GM18502 (cell line): ENCODE results near the gene PAPSS1.

Source experiments
- ATAC-seq: cut with Tn5 transposase; IDR thresholded peaks from one replicate; pipeline ENCODE4 v1.9.1; 2021; ENCODE audit warnings: mild to moderate bottlenecking; ENCODE audit not compliant: unreplicated experiment, poor library complexity

The PAPSS1 gene

DNA sequence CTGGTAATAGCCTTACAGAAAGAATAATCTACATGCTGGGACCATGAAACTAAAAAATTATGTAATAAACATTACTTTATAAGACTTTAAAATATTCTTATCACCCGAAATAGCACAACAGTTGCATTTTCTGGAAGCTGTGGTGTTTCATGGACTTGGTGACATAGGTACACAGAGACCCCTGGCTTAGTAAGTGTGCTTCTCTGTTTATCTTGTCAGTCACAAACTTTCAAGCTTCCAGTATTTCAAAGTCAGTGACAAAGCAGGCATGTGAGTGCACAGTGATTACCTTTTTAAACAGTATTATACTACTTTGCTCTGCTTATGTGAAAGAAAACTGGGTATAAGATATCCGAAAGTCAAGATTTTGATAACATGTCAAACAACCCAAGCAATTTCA lies 84.3 kb downstream of the PAPSS1 start:
- ATAC-seq: no peak

DNA sequence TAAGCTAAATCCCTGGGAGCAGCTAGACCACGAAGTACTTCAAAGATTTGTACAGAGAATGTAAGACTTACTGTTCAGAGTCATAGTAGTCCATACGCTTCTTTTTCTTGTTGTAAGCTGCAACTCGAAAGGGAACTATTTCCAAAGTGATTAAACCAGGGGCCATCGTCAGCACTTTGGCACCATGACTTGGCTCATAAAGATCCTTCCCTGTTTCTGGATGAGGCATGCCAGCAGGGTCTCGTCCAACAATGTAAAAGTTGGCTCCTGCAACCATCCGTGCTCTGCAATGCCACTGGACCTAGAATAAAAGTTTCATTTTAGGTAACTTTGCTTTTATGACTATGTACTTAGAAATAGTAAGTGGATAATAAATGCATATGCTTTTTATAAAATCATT lies 88.5 kb downstream of the PAPSS1 start:
- no peak for ATAC-seq

DNA sequence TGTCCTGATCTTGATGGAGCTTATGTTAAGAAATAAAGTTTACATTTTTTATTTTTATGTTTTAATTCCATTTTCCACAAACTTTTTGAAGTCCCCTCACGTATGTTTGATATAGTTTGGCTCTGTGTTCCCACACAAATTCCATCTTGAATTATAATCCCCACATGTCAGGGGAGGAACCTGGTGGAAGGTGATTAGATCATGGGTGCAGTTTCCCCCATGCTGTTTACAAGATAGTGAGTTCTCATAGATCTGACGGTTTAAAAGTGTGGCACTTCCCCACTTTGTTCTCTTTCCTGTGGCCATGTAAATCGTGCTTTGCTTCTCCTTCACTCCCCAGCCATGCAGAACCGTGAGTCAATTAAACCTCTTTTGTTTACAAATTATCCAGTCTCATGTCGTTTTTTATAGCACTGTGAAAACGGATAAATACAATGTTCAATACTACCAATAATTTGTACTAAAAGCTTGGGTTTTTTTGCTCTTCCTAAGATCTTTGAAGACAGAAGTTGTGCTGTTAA lies 89.8 kb downstream of the PAPSS1 start:
- ATAC-seq: no peak

DNA sequence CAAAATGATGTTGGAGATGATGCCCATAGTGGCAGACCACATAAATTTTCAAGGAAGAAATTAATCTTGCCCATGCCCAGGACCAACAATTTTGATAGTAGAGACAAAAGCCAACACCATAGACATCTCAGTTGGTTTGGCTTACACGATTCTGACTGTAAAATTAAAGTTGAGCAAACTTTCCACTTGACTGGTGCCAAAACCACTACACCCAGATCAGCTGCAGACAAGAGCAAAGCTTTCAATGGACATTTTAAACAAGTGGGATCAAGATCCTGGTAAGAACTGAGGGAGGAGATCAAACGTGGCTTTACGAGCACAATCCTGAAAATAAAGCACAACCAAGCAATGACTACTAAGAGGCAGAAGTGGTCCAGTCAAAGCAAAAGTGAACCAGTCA lies 90.7 kb downstream of the PAPSS1 start:
- no peak for ATAC-seq

DNA sequence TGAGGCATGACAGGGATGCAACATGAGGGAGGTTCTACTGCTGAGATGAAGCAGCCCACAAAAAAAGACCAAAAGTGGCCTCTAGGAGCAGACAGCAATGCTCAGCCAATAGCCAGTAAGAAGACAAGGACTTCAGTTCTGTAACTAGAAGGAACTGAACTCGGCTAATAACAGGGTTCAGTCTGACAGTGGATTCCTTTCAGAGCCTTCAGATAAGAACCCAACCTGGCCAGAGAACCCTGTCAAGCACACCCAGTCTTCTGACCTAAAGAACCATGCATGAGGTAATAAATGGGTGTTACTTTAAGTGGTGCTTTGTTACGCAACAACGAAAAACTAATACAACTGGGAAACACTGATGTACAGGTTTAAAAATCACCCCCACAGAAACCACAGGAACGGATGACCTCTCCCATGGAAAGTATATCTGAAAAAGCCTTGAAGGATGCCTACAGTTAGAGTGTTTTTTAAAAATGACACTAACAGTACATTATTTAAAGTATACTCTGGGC lies 94.6 kb downstream of the PAPSS1 start:
- ATAC-seq: no peak

DNA sequence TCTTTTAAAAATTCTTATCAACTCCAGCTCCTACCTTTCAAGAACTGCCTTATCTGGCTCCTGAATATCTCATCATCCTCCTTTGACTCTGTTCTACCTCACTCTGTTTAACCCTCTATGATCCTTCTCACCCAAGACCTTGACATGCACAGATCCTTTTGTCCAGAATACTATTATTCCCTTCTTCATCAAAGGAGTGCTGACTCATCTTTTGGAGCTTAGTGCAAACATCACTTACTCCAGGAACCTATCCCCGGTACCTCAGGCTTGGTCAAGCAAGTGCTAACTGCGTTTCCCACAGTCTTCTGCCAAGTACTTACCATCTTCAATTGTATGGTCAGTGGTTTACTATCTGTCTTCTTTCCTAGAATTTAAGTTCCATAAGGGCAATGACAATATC lies 96.0 kb downstream of the PAPSS1 start:
- ATAC-seq: no peak

DNA sequence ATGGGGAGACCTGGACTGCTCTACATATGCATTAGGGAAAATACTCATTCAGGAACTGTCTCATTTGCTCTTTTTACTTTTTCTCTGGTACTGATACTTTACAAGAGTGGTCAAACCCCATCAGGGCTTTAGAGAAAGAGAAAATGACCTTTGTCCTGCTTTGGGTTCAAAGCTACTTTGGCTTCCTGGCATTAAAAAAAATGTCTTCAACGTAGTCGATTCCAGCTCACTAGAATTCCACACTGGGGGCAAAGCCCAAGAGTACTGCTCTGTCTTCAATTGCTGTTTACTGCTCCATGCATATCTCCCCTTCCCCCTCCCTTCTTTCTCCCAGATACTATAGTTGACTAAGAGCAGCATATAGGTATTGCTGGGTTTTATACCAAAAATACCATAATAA lies 98.0 kb downstream of the PAPSS1 start:
- no peak for ATAC-seq

DNA sequence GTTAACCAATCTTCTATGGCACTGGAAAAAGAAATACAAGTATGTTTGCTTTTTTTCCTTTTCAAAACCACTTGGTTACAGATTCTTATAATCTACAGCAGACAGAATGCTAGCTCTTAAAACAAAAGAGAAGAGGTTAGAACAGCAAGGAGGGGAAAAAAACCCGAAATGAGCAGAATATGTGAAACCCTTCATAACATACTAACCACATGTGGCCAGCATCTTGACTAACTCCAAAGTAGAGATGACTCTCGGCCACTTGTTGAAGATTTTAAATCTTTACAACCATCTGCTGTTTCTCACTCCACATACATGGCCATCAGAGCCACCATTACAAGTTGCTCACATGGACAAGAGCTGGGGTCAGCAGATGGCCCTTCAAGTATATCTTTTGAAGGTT lies 100.3 kb downstream of the PAPSS1 start:
- no peak for ATAC-seq

DNA sequence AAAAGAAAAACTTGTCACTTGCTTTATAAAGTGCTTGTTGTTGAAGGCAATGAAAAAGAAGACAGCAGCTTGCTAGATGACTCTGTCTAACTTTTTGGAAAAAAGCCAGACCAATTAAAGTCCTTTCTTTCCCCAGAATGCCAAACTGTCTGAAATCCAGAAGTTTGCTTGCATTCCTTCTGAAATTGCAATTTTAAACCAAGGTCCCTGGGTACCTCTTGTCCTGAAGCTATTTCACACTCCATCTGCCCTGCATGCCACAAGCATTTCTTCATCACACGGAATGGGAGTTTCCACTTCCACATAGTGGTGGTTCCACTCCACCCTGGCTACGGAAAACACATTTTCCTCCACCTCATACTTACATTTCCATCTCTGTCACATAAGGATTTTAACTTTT lies 101.0 kb downstream of the PAPSS1 start:
- no peak for ATAC-seq

DNA sequence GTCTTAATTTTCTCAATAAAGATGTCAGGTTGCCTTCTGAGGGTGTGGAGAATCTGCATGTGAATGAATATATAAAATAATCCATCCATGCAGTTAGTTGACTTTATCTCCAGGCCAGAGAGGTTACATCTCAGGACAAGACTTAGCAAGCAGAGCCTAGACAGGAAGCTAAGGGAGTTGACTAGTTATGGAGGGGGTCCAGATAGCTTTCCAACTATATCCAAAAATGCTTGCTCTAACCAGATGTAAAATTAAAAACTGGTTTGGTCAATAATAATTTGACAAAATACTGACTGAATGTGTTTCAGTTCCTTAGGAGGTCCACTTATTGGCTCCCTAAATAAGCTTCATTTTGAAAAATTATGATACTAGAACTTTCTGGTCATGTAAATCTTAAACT lies 101.4 kb downstream of the PAPSS1 start:
- no peak for ATAC-seq

DNA sequence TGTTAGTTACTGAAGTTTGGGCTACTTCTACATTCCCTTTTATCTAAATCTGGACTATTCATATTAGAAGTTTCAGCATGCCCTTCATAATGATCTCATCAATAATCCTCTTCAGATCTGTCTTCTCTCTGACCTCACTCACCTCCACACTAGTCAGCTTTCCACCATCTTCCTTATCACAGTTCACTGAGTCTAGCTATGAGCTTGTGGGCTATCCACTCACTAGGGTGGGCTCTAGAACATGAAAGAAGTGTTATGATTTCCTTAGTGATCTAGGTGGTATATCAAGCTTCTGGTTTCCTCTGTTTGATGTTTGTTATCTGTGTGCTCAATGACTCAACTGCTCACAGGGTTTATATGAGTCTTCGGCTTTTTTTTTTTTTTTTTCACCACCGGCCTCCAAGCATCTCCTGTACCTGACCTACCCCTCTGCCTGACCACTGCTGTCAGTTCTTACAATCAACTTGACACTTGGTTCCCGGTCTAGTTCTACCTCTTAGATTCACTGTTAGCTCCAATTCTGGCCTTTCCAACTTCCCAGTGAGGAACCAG lies 103.1 kb downstream of the PAPSS1 start:
- ATAC-seq: no peak

DNA sequence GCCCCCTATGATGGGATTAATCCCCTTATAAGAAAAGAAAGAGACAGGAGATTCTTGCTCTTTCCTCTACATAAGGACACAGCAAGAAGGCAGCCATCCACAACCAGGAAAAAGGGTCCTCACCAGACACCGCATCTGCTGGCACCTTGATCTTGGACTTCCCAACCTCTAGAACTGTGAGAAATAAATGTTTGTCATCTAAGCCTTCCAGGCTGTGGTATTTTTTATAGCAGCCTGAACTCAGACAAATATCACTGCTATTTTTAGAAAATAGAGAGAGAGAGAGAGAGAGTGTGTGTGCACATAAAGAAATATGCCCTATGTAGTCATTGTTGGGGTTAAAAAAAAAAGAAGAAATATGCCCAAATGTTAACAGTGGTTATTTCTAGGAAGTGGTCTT lies 104.2 kb downstream of the PAPSS1 start:
- no peak for ATAC-seq

DNA sequence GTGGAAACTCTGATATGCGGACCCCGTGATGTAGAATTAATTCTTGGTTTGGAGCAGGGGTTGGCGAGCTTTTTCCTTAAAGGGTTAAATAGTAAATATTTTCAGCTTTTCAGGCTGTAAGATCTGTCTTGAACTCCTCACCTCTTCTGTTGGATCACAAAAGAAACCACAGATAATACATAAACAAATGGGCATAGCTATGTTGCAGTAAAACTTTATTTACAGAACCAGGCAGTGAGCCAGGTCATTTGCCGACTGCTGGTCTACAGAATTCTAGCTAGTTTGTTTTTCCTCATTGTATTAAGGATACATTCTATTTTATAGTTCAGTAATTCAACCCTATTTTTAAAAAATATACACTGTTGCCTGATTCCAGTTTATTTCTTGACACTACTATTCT lies 116.6 kb downstream of the PAPSS1 start:
- ATAC-seq: no peak

DNA sequence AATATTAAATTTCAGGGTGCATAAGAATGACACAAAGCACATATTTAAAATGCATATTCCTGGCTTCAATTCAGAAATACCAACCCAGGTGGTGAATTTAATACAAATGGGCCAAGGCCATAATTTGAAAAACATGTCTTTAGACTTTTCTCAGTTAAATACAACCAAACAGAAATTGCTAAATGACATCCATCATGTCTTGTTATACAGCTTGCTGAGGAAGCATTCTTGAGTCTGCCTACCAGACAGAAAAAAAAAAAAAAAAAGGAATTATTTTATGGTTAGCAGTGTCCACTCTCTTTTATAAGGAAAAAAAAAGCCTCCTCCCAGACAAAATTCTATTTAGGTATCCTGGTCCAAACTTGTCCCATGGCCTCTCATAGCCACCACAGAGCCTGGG lies 119.1 kb downstream of the PAPSS1 start:
- ATAC-seq: no peak

DNA sequence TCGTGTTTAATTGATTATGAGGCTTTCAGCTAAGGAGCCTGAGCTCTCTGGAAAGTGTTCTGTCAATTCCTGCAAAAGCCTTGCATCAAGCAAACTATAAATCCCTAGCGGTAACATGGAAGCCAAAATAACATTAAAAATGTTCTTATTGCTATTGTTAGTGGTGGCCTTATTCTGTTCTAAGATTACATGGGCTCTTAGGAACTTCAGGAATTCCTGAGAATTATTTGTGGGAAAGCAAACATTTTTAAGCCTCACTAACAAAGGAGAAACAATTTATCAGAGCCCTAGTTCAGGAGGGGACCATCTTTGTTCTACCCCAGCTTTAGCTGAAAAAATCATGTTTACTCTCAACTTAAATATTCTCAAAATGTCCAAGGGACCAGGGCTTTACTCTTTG lies 119.6 kb downstream of the PAPSS1 start:
- ATAC-seq: no peak

DNA sequence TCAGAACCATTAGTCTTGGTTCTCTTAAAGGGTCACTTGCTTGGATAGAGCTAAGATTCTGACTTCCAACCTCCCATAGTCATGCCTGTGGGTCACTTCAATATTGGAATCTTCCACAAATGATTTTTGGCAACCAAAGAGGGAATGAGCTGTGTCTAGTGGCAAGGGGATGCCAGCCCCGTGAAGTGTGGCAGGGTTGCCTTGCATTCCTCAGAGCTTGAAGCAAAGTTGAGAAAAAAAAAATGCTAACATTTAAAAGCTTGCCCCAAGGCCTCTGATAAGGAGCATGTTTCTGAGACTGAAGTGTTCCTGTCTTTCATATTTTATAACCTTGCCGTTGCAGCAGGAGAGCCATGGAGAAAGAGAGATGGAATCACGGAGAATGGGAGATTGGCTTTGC lies 120.2 kb downstream of the PAPSS1 start:
- ATAC-seq: no peak

DNA sequence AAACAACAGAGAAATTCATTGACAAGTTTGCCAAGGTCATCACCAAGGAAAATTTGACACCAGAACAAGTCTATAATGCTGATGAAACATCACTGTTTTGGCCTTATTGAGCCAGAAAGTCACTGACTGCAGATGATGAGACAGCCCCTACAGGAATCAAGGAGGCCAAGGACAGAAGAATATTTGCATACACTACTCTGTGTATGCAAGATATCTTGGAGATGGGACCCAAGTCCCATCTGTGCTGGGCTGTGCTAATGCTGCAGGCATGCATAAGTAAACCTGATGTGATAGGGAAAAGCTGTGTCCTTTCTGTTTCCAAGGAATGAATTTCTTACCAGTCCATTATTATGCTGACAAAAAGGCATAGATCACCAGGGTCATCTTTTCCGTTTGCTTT lies 126.8 kb downstream of the PAPSS1 start:
- no peak for ATAC-seq

DNA sequence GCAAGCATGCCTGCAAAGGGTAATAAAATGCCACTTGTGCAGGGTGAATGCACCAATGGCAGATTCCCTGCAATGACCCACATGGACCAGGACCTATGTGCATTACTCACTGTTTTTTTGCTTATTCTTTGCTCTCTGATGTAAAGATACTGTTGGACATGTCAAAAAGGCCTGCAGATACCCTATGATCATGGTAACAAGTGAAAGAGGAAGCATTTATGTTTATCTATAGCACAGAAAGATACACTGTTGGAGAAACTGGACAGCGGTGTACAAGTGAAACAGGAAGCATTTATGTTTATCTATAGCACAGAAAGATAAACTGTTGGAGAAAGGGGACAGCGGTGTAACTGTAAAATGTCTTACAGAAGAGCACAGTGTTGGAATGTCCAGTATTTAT lies 127.5 kb downstream of the PAPSS1 start:
- peak; percentile 86 for ATAC-seq

DNA sequence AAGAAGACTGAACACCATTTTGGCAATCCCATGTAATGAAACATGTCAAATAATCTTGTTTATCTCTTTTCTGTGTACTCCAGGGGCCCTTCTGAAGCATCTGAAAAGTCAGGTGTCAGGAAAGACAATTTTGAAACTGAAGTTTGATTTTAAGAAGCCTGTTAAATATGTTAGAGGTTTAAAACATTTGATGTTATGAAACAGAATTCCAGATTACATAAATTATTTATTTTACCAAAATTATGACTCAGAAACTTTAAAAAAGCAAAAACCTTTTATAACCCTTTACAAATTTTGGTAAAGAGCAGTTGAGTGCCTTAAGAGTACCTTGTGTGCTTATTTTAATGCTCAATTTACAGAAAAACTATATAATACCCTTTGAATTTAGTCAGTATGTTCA lies 130.8 kb downstream of the PAPSS1 start:
- no peak for ATAC-seq

DNA sequence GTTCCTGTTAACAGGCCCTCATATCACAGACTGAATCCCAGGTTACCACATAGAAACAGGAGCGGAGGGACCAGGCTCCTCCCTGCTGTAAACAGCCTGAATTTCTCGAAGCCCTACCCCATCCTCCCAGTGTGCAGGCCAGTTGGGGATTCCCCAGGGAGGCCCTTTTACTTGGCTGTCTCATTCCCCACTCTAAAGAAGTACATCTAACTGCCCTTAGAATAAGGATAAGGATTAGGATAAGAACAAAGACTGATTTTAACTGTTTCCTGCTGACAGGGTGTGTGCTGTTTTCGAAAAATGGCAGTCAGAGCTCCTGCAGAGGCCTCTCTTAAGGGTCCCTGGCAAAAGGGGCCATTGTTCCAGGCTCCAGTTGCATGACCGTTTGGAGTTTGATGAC lies 133.7 kb downstream of the PAPSS1 start:
- ATAC-seq: no peak

DNA sequence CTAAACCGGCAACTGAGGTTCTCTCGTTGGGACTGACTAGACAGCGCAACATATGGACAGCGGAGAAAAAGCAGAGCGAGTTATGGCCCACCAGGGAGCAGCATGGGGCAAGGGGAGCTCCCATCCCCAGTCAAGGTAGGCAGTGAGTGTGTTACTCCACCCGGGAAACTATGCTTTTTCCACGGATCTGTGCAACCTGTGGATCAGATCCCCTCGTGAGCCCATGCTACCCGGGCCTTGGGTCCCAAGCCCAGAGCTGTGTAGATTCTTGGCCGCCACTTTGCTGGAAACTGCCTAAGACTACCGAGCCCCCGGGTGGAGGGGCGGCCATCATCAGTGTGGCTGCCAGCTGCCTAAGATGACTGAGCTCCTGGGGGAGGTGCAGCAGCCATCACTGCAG lies 140.9 kb downstream of the PAPSS1 start:
- ATAC-seq: no peak

DNA sequence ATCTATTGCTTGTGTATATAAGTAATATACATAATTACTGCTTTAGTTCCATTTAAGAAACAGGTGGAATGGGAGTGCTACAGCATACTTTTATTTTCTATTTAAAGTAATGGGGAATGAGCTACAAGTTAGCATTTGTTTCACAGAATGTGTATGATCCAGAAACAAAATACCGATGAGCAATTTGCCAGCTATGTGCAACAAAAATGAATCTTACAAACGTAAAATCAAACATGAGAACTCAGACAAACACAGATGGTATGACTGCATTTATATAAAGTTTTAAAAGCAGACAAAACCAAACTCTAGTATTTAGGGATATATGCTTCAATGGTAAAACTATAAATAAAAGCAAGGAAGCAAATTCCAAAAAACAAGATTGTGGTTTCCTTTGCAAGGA lies 141.7 kb downstream of the PAPSS1 start:
- ATAC-seq: no peak

DNA sequence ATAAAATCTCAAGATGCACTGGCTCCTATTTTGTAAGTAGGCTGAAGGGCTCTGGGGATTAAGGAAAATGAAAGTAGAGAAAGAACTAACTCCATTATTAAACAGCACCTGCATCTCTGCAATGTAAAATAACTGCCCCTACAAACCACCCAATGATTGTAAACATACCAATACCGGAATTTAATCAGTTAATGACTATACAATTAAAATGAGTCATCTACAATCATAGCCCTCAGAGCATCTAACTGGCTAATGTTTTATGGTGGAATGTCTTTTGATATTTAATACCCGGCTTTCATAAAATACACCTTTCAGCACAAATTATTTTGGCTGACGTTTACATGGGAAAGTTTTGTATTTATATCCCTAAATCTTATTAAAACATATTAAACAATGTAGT lies 142.3 kb downstream of the PAPSS1 start:
- ATAC-seq: no peak
